Mucosa of stomach (tissue), 1 donor: ENCODE measurements around the gene IRGQ.
"Not testable (repeated sequence)": the region's sequence is repeated elsewhere in the genome, so short reads cannot be mapped to it uniquely, and the experiment has no call there.

Experiments
- H3K27me3 ChIP-seq: one replicate; pipeline ENCODE4 v1.7.0; 2013; ENCODE audit warnings: mild to moderate bottlenecking, low read length; ENCODE audit not compliant: control insufficient read depth, insufficient read depth
- H3K36me3 ChIP-seq: one replicate; pipeline ENCODE4 v1.7.0; 2013; ENCODE audit warnings: low read length; ENCODE audit not compliant: control insufficient read depth, insufficient read depth
- H3K4me1 ChIP-seq: one replicate; pipeline ENCODE4 v1.7.0; 2013; ENCODE audit warnings: mild to moderate bottlenecking, low read length; ENCODE audit not compliant: control insufficient read depth, insufficient read depth
- H3K4me3 ChIP-seq: one replicate; pipeline ENCODE4 v1.7.0; 2013; ENCODE audit warnings: low read length
- H3K9ac ChIP-seq: one replicate; pipeline ENCODE4 v1.7.0; 2013; ENCODE audit warnings: mild to moderate bottlenecking, low read length, moderate library complexity
- H3K9me3 ChIP-seq: one replicate; pipeline ENCODE4 v1.7.0; 2013; ENCODE audit warnings: mild to moderate bottlenecking, low read length, moderate library complexity; ENCODE audit not compliant: control insufficient read depth
- donor health status: Pancreatic carcinoma.

Gene IRGQ

GRCh38 chr19:43606569-43607229 lies 10.8 kb upstream of the IRGQ start:
- Histone ChIP-seq H3K27me3 (no peaks in the 10 kb centered on the region), H3K9me3 (no peaks in the 10 kb centered on the region), H3K4me1 (no peaks in the 10 kb centered on the region), H3K4me3 (no peak overlapping the region), H3K36me3 (no peaks in the 10 kb centered on the region), H3K9ac (no peak overlapping the region)

- Histone ChIP-seq H3K4me1 (no peaks in the 10 kb centered on the region), H3K9me3 (no peaks in the 10 kb centered on the region), H3K27me3 (no peaks in the 10 kb centered on the region), H3K4me3 (no peak overlapping the region), H3K36me3 (no peaks in the 10 kb centered on the region), H3K9ac (no peak overlapping the region)
These were observed 10.1 kb upstream of the IRGQ start for GRCh38 chr19:43605875-43606568.

- not testable (repeated sequence) for H3K9ac ChIP-seq
These were observed 4.4 kb upstream of the IRGQ start for GRCh38 chr19:43600326-43600725.

GRCh38 chr19:43599635-43600295 lies 3.8 kb upstream of the IRGQ start:
- no peaks in the 10 kb centered on the region for H3K36me3 ChIP-seq
- H3K4me3 ChIP-seq = no peak overlapping the region
- peaks cover 13% of the 10 kb centered on the region for H3K4me1 ChIP-seq
- H3K9ac ChIP-seq = no peak overlapping the region
- H3K9me3 ChIP-seq = no peaks in the 10 kb centered on the region
- H3K27me3 ChIP-seq = no peaks in the 10 kb centered on the region

More at GRCh38 chr19:43600326-43600725, 4.4 kb upstream of the IRGQ start:
- H3K36me3 ChIP-seq, H3K9me3 ChIP-seq, H3K27me3 ChIP-seq, H3K4me3 ChIP-seq: not testable (repeated sequence)
- peaks cover 12% of the 10 kb centered on the region for H3K4me1 ChIP-seq

- Histone ChIP-seq H3K27me3 (no peaks in the 10 kb centered on the region), H3K4me3 (no peak overlapping the region), H3K4me1 (peaks cover 22% of the 10 kb centered on the region), H3K36me3 (no peaks in the 10 kb centered on the region), H3K9me3 (no peaks in the 10 kb centered on the region), H3K9ac (no peak overlapping the region)
These were observed 2.7 kb upstream of the IRGQ start for GRCh38 chr19:43598445-43599240.

GRCh38 chr19:43597876-43598275 lies 1.9 kb upstream of the IRGQ start:
- no peak overlapping the region for H3K9ac ChIP-seq
- H3K4me1 ChIP-seq = peaks cover 22% of the 10 kb centered on the region
- H3K27me3 ChIP-seq = no peaks in the 10 kb centered on the region
- no peaks in the 10 kb centered on the region for H3K36me3 ChIP-seq
- no peaks in the 10 kb centered on the region for H3K9me3 ChIP-seq
- no peak overlapping the region for H3K4me3 ChIP-seq

- H3K9me3 ChIP-seq = no peaks in the 10 kb centered on the region
- H3K9ac ChIP-seq = peak overlapping the region; percentile 89
- no peaks in the 10 kb centered on the region for H3K36me3 ChIP-seq
- H3K27me3 ChIP-seq = no peaks in the 10 kb centered on the region
- H3K4me1 ChIP-seq = peaks cover 22% of the 10 kb centered on the region
- H3K4me3 ChIP-seq = peak overlapping the region; percentile 70
These were observed 1.0 kb upstream of the IRGQ start for GRCh38 chr19:43596842-43597461.

- H3K4me3 ChIP-seq = peak overlapping the region; percentile 72
- H3K27me3 ChIP-seq = no peaks in the 10 kb centered on the region
- no peaks in the 10 kb centered on the region for H3K9me3 ChIP-seq
- H3K9ac ChIP-seq = peak overlapping the region; percentile 89
- H3K36me3 ChIP-seq = no peaks in the 10 kb centered on the region
- peaks cover 22% of the 10 kb centered on the region for H3K4me1 ChIP-seq
These were observed 332 bp downstream of the IRGQ start for GRCh38 chr19:43595605-43595998.

GRCh38 chr19:43594710-43595604 lies 977 bp downstream of the IRGQ start:
- no peaks in the 10 kb centered on the region for H3K9me3 ChIP-seq
- peaks cover 22% of the 10 kb centered on the region for H3K4me1 ChIP-seq
- no peaks in the 10 kb centered on the region for H3K27me3 ChIP-seq
- H3K36me3 ChIP-seq = no peaks in the 10 kb centered on the region
- peak overlapping the region; percentile 89 for H3K9ac ChIP-seq
- peak overlapping the region; percentile 72 for H3K4me3 ChIP-seq

GRCh38 chr19:43594081-43594697 lies 1.7 kb downstream of the IRGQ start:
- Histone ChIP-seq H3K9me3 (no peaks in the 10 kb centered on the region), H3K4me1 (peaks cover 22% of the 10 kb centered on the region), H3K9ac (peak overlapping the region; percentile 89), H3K4me3 (no peak overlapping the region), H3K27me3 (no peaks in the 10 kb centered on the region), H3K36me3 (no peaks in the 10 kb centered on the region)
